Lung (tissue), 12 donors: ENCODE results near the gene SLC2A11. TPM values are rescaled to one million over a fixed set of nuclear protein-coding genes. Genes with fewer than 3 reads are reported as not detected.
A peak's percentile ranks its signal among the peaks of the same experiment; 100 is the strongest.

Experiments
- ATAC-seq: fragments of 200-7000 bp; cut with Tn5 transposase; one replicate; pipeline ENCODE4 v1.9.1; 2020; ENCODE audit warnings: moderate number of reproducible peaks; ENCODE audit not compliant: insufficient read depth, low FRiP score
- DNase-seq, 3 donors: peaks; one replicate each; pipeline ENCODE4 v3.0.0-alpha.2; 2013 to 2017
- H3K27ac ChIP-seq, 2 donors: one replicate each; pipeline ENCODE4 v1.5.1; 2013; ENCODE audit warnings: mild to moderate bottlenecking in 2 of 2, moderate library complexity in 2 of 2, control low read depth in 1 of 2, inconsistent platforms in 1 of 2, low read depth in 1 of 2, low read length in 1 of 2
- H3K27me3 ChIP-seq, 3 donors: one replicate each; pipeline ENCODE4 v1.5.1; 2013; ENCODE audit warnings: low read length in 2 of 3; ENCODE audit not compliant: control insufficient read depth in 3 of 3, insufficient read depth in 3 of 3
- H3K36me3 ChIP-seq, 4 donors: one replicate each; pipeline ENCODE4 v1.5.1; 2013; ENCODE audit warnings: low read length in 4 of 4, mild to moderate bottlenecking in 1 of 4, moderate library complexity in 1 of 4; ENCODE audit not compliant: control insufficient read depth in 4 of 4, insufficient read depth in 4 of 4
- H3K4me1 ChIP-seq, 5 donors: one replicate each; pipeline ENCODE4 v1.5.1; 2013; ENCODE audit warnings: low read length in 5 of 5, mild to moderate bottlenecking in 2 of 5, moderate library complexity in 1 of 5; ENCODE audit not compliant: control insufficient read depth in 5 of 5, insufficient read depth in 5 of 5
- H3K4me3 ChIP-seq: one replicate; pipeline ENCODE4 v1.5.1; 2013; ENCODE audit warnings: mild to moderate bottlenecking, control low read depth, moderate library complexity
- H3K9ac ChIP-seq, 2 donors: one replicate each; pipeline ENCODE4 v1.5.1; 2013; ENCODE audit warnings: low read length in 2 of 2, control low read depth in 1 of 2; ENCODE audit not compliant: insufficient read depth in 1 of 2
- H3K9me3 ChIP-seq, 4 donors: one replicate each; pipeline ENCODE4 v1.5.1; 2013; ENCODE audit warnings: low read length in 3 of 4, mild to moderate bottlenecking in 1 of 4, moderate library complexity in 1 of 4; ENCODE audit not compliant: control insufficient read depth in 4 of 4, insufficient read depth in 3 of 4
- whole genome bisulfite sequencing, 2 donors: extraction: QIAGEN DNeasy Blood & Tissue Kit; methylation state at CpG; one replicate each; pipeline ENCODE4 v1.1.7; 2013; 5-methylcytosine and 5-hydroxymethylcytosine counted together
- polyA plus RNA-seq, 2 donors: library from polyadenylated mRNA; stranded (reverse); fragments of 200-250 nt; gene quantifications; one replicate each; pipeline ENCODE4 v1.2.1, GENCODE V29; 2013
- total RNA-seq, 2 donors: library from RNA; depleted of rRNA in 1 of 2; stranded (reverse); fragments of >200 nt in 1 of 2; gene quantifications; one replicate each; pipeline ENCODE4 v1.2.1, GENCODE V29; 2014 to 2021
- TF ChIP-seq, protein P1 (sequence below): IDR thresholded peaks from 2 replicates; pipeline ENCODE4 v1.5.1; 2012; ENCODE audit warnings: mild to moderate bottlenecking; ENCODE audit errors: control extremely low read depth, extremely low read depth
- donor health status: control.
- donor health status: control.
- donor health status: Bipolar disorder and iron deficiency.
- donor health status: healthy.
- donor health status: DM: yes; HTN: yes; CAD: no.

Gene SLC2A11
- total and polyA plus RNA-seq, 4 donors = 3.9 to 14.1 (median 10.3) TPM

DNA sequence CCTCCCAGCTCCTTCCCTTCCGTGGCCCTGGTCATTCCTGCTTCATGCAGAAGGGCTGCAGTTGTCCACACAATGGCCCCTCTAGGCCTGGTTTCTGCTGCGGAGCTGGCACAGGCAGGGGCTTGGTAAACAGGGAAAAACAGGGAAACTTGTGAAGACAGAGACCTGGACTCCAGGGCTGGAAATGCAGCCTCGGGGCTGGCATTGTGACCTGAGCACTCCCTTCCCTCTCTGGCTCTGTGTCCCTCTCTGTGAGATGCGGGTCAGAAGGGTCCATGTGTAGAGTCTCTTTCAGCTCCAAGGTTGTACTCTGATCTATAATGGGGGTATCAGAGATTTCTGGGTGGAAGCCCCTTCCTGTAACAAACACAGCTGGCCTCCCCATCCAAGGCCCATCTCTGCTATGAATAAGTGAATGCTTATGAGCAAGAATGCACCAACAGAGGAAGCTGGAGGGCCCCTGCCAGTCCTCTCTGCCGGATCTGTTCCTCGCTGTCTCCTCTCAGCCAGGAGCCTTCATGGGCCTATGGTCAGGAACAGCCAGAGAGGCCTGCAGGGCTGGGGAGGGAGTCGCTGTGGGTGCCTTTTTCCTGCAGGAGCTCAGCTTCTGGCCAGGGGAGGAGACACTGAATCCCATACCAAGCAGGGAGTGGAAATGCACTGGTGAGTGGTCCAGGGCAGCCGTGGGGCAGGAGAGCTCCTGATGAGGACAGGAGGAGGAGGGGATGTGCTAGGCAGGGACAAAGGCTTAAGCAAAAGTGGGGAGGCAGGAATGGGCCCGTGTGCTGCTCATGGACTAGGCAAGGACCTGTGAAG is 12.2 kb upstream of the SLC2A11 start:
- no peak overlapping the region for H3K27ac ChIP-seq

DNA sequence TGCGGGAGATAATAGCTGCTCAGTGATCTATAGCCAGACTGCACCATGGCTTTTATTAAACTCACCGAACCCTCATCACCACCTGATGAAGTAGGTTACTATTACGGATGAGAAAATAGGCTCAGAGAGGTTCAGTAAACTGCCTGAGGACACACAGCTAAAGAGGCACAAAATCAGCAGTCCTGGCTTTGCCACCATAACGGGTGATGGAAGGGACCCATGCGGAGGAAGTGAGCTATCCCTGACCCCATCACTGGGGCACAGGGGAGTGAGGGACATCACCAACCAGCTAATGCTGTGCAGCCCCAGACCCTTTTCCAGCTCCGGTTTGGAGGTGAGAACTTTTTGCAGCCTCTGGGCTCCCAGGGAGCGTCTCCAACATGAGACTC is 11.6 kb upstream of the SLC2A11 start:
- 78 to 82% methylated on average over 7 of the region's 7 CpGs for WGBS, 2 donors
- Histone ChIP-seq H3K4me1 (peaks cover 6 to 25% (median 13%) of the 10 kb centered on the region in 5 donors), H3K4me3 (no peak overlapping the region), H3K27me3 (no peaks in the 10 kb centered on the region), H3K9ac (no peak overlapping the region), H3K36me3 (no peaks in the 10 kb centered on the region), H3K9me3 (no peaks in the 10 kb centered on the region), H3K27ac (peak overlapping the region in 1 of 2 donors; percentile 25)
- DNase-seq (no peak), ATAC-seq (no peak)
- TF ChIP-seq, protein P1, sequence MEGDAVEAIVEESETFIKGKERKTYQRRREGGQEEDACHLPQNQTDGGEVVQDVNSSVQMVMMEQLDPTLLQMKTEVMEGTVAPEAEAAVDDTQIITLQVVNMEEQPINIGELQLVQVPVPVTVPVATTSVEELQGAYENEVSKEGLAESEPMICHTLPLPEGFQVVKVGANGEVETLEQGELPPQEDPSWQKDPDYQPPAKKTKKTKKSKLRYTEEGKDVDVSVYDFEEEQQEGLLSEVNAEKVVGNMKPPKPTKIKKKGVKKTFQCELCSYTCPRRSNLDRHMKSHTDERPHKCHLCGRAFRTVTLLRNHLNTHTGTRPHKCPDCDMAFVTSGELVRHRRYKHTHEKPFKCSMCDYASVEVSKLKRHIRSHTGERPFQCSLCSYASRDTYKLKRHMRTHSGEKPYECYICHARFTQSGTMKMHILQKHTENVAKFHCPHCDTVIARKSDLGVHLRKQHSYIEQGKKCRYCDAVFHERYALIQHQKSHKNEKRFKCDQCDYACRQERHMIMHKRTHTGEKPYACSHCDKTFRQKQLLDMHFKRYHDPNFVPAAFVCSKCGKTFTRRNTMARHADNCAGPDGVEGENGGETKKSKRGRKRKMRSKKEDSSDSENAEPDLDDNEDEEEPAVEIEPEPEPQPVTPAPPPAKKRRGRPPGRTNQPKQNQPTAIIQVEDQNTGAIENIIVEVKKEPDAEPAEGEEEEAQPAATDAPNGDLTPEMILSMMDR = no peak

More for the DNA sequence above, 12.2 kb upstream of the SLC2A11 start:
- H3K9me3 ChIP-seq = no peaks in the 10 kb centered on the region
- WGBS, 2 donors = 75 to 80% methylated on average over 9 of the region's 9 CpGs
- no peak for DNase-seq
- H3K27me3 ChIP-seq = no peaks in the 10 kb centered on the region
- TF ChIP-seq, protein P1 = no peak
- ATAC-seq = no peak
- no peak overlapping the region for H3K4me3 ChIP-seq
- H3K9ac ChIP-seq = no peak overlapping the region
- no peaks in the 10 kb centered on the region for H3K36me3 ChIP-seq
- H3K4me1 ChIP-seq = peaks cover 6 to 25% (median 13%) of the 10 kb centered on the region in 5 donors

DNA sequence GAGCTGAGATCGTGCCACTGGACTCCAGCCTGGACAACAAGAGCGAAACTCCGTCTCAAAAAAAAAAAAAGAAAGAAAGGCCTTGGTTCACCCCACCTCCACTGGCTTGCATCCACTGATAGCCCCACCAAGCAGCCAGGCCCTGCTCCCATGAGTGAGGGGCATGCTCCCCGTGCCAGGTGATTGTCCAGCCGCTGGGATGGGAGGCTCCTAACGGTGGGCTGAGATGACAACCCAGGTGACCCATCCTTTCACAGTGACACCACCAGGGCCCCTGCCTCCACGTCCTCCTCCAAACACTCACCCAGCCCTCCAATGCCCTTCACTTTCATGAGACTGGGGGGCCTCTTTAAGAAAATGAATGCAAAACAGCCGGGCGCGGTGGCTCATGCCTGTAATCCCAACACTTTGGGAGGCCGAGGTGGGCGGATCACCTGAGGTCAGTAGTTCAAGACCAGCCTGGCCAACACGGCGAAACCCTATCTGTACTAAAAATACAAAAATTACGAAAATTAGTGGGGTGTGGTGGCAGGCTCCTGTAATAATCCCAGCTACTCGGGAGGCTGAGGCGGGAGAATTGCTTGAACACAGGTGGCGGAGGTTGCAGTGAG is 10.3 kb upstream of the SLC2A11 start:
- no peaks in the 10 kb centered on the region for H3K27me3 ChIP-seq
- H3K36me3 ChIP-seq = no peaks in the 10 kb centered on the region
- TF ChIP-seq, protein P1 = no peak
- H3K4me3 ChIP-seq = no peak overlapping the region
- peaks cover 6 to 17% (median 10%) of the 10 kb centered on the region in 5 donors for H3K4me1 ChIP-seq
- 92 to 94% methylated on average over 18 of the region's 18 CpGs for WGBS, 2 donors
- no peak overlapping the region for H3K9ac ChIP-seq
- ATAC-seq (no peak), DNase-seq (no peak)
- no peaks in the 10 kb centered on the region for H3K9me3 ChIP-seq
- H3K27ac ChIP-seq = no peak overlapping the region
